Ovary (tissue), 3 donors: ENCODE results near the gene KEL.

Experiments used
- CTCF ChIP-seq, 3 donors: fragments of 450-650 bp in 2 of 3; fragments of 200-600 bp in 1 of 3; IDR thresholded peaks; one replicate each; pipeline versions ENCODE4 v1.5.1 to v1.8.0; 2016 to 2022; ENCODE audit warnings: antibody characterized with exemption in 3 of 3, mild to moderate bottlenecking in 1 of 3
- EP300 ChIP-seq: sonication (generic); formaldehyde crosslinking; IDR thresholded peaks from one replicate; pipeline ENCODE4 v1.6.1; 2017; ENCODE audit warnings: antibody characterized with exemption
- POLR2A ChIP-seq: fragments of 450-650 bp; IDR thresholded peaks from one replicate; pipeline ENCODE4 v1.6.1; 2017; ENCODE audit warnings: antibody characterized with exemption, mild to moderate bottlenecking, moderate library complexity
- donor health status: DM: no; HTN: no; CAD: no.

GRCh38 chr7:142960955-142961512 is 1.1 kb downstream of the KEL start:
- TF ChIP-seq CTCF (IDR thresholded peaks at IDR 0.05) (no peak), EP300 (no peak), POLR2A (no peak)
